ENCODE data around the gene COL18A1.

The COL18A1 gene

DNA sequence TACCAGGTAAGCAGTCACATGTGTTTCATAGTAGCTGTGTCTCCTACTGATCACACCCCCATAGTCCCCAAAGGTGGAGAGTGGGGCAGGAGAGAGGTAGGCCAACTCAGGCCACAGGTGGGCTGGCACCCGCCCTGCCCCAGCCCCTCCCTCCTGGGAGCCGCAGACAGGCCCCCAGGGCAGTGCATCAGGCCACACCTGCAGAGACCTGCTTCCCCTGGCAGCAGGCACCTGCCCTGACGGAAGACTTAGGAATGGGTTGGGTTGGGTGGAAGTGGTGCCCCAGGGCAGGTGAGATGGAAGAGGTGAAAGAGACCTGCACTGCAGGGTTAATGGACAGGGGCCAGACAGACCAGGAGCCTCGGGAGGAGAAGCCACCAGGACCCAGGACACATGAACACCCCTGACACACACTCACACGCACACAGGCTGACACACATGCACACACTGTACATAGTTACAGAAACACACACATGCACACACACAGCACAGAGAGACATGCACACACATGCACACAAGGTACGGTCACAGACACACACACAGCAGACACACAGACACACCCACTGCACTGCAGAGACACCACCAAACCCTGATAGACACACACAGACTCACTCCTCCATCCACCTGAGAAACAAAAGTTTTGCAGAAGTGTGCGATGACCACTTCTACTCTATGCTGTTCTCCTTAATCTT lies 1.7 kb upstream of the COL18A1 start:
- DNase-seq = no peak

DNA sequence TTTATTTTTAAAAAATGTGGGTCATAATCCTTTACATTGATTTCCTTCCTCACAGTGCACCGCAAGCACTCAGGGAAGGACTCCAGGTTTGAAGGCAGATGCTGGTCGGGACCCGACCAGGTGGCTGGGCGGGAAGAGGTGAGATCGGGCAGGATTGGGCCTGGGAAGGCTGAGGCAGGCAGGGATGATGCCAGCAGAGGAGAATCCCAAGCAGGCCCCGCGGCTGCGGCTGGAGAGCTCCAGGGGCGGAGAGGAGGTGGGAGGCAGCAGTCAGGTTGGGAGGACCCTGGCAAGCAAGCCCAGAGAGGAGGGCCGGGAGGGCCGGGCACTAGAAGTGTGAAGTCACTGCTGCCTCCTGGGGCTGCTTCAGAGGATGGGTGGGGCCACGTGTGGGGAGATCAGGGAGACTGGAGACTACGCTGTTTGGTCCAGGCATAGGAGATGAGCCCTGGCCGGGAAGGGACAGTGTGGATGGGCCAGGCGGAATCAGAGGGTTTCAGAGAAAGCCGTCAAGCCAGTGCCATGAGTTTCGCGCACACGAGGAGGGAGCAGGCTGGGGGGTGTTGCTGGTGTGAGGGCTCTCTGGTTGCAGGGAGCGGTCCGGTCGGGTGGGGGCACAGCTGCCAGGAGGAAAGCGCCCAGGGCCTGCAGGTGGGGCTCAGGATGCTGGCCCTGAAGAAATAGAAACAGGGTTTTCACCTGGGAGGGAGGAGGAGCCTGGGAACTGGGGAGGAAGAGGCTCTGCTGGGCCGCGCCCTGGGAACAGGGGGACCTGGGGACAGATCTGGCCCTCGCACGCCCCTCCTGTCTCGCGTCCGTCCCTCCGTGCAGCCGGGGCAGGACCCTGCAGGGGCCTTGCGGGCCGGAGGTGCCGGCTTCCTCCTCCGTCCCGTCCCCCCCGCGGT lies 888 bp upstream of the COL18A1 start:
- no peak for DNase-seq

DNA sequence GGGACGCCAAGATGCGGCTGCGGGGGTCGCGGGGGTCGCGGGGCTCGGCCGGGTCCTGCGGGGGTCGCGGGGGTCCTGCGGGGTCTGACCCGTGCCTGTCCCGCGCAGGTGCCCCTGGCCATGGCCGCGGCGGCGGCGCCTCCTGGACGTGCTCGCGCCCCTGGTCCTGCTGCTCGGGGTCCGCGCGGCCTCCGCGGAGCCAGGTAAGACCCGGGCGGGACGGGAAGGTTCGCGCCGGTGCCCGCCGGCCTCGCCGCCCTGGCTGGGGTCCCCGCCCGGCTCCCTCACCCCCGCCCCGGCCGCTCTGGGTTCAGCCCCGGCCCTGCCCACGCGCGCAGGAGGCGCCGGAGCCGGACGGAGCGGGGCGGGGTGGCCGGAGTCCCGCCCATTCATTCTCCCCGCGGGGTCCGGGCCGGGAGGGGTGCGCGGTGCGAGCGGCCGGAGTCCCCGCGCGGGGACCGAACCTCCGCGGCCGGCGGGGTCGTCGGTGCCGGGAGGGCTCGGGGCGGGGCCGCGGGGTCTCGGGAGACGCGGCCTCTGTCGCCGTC lies 380 bp downstream of the COL18A1 start:
- DNase-seq = no peak

DNA sequence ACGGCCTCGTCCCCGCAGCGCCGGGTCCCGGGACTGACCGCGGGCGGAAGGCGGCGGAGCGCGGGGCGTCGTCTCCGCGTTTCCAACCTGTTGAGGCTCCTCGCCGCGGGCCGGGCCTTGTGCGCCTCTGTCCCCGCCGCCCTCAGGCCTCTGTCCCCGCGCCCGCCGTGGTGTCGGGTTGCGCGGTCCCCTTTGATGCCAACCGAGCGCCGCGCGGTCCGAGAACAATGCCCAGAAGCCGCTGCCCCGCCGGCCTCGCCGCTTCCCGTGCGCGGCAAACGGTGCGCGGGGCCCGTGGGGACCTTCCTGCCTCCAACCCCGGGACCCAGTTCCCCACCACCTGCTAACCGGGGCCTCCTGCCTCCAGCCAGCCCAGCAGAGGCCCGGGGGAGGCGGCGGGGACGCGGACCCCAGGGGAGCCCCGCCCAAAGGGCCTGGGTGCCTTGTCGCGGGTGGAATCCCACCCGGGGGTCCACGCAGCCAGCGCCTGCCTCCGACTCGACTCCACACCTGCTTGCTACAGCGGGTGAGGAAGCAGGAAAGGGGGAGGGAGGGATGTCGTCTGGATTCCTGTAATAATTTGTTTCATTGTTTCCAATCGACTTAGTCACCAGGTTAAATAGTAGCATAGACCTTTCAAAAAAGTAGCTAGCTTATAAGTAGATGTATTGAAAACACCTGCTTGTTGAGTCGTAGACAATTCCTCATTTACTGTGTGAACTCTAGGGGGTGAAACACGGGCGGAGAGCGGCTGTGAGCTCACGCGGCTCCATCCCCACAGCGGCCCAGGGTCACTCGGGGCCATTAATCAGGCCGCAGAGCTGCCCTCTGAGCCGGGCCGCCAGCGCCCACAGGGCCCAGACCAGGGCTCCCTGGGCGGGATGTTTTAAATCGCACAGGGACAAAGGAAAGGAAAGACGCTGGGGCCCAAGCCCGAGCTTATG lies 1.1 kb downstream of the COL18A1 start:
- no peak for DNase-seq

DNA sequence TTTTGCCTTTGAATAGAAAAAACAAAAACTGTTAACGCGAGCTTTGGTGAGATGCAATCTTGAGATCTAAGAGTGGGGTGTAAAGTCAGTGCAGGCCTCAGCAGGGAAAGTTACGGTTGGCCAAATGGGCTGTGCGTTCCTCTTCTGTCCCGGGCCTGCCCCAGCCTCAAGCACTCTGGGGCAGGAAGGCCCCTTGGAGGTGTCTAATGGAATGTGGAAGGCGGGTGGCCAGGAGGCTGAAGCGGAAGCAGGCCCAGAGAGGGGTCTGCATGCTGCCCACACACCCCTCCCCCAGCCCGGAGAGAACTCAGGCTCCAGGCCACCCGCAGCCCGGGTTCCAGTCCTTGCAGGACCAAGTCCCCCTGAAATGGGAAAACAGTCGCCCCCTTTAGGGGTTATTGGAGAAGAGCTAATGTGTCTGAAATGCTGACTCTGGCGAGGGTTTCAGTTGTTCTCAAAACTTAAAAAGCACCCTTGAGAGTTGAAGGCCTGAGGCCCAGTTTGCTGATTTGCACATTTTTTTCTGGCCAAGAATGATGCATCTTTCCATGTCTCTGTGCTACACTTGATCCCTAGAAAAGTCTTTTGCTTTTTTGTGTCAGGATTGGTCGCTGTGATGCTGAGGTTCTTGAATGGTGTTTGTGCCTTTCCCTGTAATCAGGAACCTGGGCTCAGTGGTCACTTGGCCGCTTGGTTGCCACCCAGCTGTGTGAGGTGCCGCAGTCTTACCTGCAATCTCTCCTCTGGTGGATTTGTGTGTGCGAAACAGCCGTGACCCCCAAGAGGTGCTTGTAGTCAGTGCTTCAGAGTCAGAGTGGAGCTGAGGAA lies 2.0 kb downstream of the COL18A1 start:
- DNase-seq = no peak

DNA sequence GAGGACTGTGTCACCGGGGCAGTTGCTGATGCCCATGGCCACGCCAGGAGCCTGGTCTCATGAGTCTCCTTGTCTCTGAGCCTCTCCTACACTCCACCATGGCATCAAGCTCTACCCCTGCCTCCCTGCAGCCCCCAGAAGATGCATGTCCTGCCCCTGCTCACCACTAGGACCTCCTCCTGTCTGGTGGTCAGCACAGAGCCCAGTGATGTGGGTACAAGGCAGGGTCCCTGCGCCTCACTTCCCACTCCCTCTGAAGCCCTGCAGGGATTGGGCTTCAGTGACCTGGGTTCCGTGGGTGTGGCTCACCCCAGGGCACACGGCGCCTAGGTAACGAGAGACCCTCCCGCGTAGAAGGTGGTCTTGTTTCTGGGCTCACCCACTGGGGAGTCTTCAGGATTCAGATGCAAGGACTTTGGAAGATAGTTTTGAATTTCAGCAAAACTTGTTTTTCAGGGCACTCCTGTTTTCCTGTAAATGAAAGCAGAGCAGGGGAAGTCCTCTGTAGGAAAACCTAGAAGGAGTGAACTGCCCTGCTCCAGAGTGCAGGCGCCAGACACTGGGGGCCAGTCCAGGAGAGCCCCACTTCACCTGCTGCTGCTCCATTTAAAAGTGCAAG lies 2.8 kb downstream of the COL18A1 start:
- no peak for DNase-seq

DNA sequence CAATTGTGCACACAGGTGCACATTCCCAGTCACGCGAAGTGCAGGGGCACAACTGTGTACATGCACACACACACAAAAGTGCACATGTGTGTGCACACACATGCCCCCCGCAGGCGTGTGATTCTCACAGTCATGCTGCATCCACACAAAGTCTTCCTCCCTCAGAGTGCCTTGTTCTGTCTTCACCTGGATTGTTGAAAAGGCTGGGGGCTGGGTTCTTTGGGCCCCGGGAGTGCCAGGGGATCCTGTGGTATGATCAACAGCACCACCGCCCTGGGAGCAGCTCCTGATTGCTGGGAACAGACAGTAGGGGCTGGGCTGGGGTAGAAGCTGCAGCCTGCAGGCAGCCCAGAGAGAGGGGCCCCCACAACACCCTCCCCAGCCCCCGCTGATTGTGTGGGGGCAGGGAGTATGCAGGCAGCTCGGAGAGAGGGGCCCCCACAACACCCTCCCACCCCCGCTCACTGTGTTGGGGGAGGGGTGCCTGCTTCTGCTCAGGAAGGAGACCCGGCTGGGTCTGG lies 3.4 kb downstream of the COL18A1 start:
- DNase-seq = no peak

DNA sequence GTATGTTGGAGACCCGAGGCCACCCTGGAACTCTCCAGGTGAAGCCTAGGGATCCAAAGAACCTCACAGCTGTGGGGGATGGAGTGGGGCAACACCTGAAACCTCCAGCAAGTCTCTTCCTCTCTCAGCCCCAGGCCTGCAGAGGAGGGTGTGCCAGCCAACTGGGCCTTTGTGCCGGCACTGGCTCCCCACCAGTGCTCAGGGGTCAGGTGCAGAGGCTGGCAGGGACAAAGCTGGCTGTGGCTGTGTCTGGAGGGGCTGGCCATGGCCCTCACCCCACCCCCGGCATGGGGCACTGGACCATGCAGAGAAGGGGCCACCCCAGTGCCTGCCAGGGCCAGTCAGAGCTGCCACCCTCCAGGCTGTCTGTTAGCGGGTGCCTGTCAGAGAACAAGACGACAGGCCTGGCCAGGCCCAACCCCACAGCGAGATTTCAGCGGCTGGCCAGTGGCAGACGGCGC lies 3.9 kb downstream of the COL18A1 start:
- DNase-seq = no peak

DNA sequence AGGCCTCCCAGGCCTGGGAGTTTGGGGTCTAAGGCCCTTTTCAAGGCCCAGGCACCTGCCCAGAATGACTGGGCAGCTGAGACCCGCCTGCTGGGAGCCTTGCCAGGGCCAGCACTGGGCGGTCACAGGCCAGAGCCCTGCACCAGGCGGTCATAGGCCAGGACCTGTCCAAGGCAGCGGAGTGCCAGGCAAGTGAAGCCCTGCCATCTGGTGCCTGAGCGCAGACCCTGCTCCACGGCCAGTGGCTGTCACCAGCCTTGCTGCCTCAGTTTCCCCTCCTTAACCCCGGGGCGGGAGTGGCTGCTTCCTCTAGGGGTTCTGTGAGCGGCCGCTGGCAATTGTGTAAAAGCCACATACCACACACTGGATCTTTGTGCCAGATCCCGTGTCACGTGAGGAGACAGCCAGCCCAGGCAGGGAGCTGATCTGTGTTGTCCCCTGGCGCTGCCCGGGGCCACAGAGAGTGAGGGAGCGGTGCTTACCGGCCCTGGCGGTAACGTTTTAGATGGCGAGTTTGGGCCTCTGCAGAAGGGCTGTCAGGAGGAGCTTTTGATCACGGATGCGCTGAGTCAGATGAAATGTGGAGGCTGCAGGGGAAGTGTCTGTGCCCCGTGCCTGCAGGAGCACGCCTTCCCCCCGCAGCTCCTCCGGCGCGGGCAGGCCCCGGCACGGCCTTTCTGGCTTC lies 4.6 kb downstream of the COL18A1 start:
- no peak for DNase-seq

DNA sequence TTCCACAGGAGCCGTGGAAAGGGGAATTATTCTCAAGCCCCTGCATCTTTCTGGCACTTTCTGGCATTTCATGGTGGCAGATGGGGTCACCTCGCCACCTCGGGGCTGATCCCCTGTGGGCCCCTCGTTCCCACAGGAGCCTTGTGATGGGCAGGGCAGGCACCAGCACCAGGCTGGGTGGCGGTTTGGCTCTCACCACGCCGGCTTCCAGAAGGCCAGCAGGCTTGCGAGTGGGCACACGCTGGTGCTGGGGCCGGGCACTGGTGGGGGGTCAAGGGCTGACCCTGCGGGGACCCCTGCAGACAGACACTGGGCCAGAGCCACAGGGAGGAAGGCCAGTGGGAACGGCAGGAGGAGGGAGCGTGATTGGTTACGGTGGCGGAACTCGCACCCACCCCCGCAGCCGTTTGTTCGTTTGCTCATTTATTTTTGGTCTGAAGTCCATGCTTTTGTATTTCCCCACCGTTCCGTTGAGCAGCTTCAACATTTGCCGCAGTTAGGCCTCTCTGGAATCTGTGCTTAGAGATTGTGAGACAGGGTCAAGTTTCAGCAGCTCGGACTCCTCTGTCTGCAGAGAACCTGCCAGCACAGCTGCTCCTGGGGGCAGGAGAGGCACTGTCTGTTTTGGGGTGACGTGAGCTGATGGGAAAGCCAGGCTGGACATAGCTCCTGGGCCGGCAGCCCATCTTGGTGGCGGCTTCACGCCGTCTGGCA lies 5.3 kb downstream of the COL18A1 start:
- DNase-seq = no peak

DNA sequence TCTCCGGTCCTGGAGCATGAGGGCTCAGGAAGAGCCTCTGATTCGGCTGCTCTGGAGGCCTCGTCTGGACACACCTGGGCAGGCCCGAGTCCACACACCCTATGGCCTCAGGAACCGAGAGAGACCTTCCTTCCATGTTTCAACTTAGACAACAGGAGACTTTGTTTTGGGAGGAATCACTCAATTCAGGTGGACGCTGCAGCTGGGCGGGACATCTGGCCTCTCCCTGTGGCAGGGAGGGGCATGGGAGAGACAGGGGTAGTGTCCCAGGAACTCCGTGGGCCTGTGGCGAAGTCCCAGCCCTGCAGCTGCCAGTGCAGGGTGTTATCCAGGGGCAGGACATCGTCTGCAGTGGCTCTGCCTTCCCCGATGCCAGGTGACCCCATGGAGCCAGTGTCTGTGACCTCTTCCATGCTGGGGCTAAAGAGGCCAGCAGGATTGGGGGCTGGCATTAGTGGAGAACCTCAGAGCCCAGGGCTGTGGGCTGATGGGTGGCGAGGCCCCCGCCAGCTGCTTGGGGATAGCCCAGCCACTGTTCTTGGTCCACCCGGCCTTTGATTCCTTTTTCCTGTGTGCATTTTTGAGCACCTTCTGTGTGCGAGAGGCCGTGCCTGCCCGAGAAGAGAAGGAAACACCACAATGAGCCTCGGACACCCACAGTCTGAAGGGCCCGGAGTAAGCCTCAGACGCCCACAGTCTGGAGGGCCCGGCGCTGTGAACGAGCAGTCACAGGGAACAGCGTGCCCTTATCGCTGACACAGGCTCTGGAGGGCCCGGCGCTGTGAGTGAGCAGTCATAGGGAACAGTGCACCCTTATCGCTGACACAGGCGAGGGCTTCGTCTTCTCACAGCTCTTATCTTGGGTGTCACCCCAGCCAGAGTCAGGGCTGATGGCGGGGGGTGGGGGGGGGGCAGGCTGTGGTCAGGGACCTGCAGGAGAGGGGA lies 6.2 kb downstream of the COL18A1 start:
- no peak for DNase-seq

DNA sequence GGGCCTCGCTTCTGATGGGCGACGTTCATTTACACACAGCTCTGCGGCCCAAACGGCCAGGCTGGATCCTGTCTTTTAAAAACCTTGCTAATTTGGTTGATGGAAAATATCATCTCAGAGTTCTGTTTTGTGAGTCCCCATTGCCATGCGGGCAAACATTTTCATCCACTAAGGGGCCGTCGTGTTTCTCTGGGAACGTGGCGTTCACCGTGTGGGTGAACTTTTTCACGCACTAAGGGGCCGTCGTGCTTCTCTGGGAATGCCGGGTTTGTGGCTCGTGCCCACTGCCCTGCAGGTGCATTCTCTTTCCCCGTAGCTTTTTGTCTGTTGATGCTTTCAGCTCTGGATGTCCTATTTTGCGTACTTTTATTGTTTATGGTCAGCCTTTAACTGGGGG lies 6.8 kb downstream of the COL18A1 start:
- DNase-seq = no peak

DNA sequence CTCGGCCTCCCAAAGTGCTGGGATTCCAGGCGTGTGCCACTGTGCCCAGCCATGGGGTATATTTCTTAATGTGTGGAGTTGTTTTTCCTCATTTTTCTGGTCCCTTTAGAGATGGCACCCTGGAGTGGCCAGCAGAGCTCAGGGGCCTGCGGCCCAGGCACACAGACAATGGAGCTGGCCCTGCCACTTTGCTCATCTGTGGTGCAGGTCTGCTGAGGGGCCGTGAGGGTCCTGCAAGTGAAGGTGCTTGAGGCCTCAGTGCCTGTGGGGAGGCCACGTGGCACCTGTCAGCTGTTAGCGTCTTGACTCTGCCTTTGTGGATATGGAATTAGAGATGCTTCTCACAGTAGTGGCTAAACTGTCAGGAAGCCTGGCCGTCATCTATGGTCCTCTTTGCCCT lies 7.5 kb downstream of the COL18A1 start:
- DNase-seq = no peak

DNA sequence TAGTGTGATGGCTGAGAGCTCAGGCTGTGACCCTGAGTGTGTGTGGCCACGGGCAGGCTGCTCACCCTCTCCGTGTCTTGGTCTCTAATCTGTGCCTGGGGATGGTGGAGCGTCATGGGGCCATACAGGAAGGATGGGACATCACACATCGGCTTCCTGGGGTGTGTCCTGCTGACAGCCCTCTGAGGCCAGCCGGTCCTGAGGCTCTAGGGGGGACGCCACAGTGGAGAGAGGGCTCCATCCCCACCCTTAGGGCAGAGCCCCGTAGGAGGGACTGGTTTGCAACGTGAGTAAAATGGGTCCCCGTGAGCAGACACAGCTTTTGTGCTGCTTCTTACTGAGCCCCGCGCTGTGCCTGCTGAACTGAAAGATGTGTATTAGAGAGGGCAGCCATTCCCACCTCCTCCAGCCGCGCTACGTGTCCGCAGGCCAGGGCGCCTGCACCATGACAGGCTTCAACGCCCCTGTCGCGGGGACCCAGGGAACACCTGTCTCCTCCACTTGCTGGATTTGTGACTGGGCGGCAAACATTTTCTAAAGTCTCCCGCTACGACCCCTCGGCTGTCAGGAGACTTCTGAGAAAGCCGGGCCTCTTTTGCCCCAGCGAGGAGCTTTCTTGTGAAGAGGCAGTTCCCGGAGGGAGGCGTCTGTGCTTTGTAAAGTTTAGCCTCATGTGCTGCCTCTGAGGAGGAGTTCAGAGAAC lies 8.1 kb downstream of the COL18A1 start:
- DNase-seq = no peak

DNA sequence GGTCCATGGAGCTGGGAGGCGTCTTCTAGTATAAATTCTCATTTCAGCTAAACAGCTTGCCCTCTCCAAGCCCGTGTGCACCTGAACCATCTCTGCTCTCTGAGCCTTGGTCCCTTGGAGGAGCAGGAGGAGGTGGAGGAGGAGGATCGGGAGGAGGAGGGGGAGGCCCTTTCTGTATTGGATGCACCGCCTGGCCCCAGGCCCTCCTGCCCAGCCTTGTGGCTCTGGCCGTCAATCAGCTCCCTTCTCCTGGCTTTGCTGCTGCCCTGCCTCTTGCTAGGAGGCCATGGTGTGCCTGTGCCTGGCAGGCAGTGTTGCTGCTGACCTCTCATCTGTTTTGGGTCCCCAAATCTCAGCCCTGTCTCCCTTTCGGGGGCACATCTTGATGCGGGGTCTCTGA lies 9.0 kb downstream of the COL18A1 start:
- no peak for DNase-seq

DNA sequence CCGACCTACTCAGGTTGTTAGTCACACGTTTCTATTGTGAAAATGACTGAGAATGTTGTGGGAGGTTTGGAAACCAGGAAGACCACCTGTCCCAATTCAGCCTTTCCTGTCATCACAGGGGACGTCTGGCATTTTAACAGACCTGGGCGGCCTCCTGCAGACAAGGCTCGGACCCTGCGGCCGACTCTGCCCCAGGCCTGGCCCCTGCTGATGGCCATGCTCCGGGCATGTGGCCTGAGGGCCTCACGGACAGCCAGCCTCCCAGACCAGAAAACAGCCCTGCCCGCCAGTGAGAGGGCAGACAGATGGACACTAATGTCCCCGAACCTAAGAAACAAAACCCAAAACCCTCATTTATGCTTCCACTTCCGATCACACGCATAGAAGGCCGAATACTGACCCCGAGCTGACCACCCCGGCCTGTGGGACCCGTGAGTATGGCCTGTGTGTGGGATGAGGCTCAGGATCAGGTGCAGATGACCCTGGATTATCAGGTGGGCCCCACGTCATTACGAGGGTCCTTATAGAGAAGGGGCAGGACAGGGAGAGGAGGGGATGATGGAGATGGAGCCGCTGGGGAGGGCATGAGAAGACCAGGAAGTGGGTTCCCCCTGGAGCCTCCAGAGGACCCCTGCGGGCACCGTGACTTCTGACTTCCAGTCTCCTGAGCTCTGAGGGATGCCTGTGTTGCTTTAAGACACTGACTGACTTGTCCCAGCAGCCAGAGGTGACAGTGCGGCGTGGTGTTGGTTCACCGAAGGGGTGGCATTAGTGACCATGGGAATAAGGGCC lies 9.6 kb downstream of the COL18A1 start:
- no peak for DNase-seq

Data from NCI-H1436 treated with DMSO at 0.1 percent for 48 hours (cell line).